Measurements from ENCODE around the gene OPA1.

The OPA1 gene

DNA sequence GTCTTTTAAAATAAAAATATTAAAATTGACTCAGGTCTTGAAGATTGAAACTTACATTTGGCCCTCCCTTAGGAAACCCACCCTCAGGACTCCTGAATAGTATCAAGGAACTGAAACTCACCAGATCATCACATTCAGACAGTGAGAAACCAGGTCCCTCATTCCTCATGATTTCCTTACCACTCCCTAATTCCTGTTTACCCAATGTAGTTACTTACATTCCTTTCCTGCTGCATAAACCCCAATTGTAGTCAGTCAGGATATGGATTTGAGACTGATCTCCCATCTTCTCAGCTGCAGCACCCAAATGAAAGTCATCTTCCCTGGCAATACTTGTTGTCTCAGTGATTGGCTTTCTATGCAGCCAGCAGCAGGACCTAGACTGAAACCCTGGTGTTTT, 46.9 kb upstream of the OPA1 start:
- H3K4me1 ChIP-seq (ENCODE audit: control insufficient read depth, low read length): no peaks in the 10 kb centered on the region
- no peaks in the 10 kb centered on the region for H3K79me2 ChIP-seq (ENCODE audit: control insufficient read depth, low read length)
- H3K4me2 ChIP-seq (ENCODE audit: low read length): no peak overlapping the region
- no peaks in the 10 kb centered on the region for H3K9me3 ChIP-seq (ENCODE audit: control insufficient read depth, insufficient read depth, low read length)
- TF ChIP-seq, protein P1, sequence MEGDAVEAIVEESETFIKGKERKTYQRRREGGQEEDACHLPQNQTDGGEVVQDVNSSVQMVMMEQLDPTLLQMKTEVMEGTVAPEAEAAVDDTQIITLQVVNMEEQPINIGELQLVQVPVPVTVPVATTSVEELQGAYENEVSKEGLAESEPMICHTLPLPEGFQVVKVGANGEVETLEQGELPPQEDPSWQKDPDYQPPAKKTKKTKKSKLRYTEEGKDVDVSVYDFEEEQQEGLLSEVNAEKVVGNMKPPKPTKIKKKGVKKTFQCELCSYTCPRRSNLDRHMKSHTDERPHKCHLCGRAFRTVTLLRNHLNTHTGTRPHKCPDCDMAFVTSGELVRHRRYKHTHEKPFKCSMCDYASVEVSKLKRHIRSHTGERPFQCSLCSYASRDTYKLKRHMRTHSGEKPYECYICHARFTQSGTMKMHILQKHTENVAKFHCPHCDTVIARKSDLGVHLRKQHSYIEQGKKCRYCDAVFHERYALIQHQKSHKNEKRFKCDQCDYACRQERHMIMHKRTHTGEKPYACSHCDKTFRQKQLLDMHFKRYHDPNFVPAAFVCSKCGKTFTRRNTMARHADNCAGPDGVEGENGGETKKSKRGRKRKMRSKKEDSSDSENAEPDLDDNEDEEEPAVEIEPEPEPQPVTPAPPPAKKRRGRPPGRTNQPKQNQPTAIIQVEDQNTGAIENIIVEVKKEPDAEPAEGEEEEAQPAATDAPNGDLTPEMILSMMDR (IDR thresholded peaks at IDR 0.05; ENCODE audit: low read depth, low read length, poor library complexity, severe bottlenecking): no peak
- no peak for TF ChIP-seq EZH2phosphoT487 (IDR thresholded peaks at IDR 0.05; ENCODE audit: borderline replicate concordance, low read length)
- H3K36me3 ChIP-seq (ENCODE audit: control insufficient read depth, low read length): no peaks in the 10 kb centered on the region
- H3F3A ChIP-seq (ENCODE audit: control insufficient read depth, insufficient read depth): no peaks in the 10 kb centered on the region
- no peaks in the 10 kb centered on the region for H3K9me2 ChIP-seq (replicated peaks; ENCODE audit: control insufficient read depth, low read length)
- no peaks in the 10 kb centered on the region for H4K20me1 ChIP-seq (ENCODE audit: control insufficient read depth, insufficient read depth, low read depth, low read length)
- no peak overlapping the region for H3K27ac ChIP-seq (ENCODE audit: low read depth, low read length)
- H3K27me3 ChIP-seq (ENCODE audit: control insufficient read depth, low read length): no peaks in the 10 kb centered on the region
- H3K4me3 ChIP-seq (ENCODE audit: low read length): no peak overlapping the region

DNA sequence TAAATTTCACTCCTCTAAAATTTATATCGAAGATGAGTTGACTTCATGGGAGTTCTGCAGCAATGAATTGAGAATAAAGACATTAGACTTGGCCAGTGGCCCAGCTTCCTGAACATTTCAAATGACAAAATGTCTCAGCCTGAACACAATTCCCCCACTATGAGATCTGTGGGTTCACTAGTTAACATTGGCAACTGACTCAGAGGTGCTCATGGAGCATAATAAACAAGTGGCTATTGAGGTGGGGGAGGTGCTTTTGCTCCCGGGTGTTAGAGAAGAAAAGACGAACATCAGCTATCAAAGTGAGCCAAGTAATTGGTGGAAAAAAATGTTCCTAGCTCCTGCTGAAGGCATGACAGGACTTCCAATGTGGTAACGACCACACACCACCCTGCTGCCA, 44.6 kb upstream of the OPA1 start:
- Histone ChIP-seq H3K4me1 (ENCODE audit: control insufficient read depth, low read length) (no peaks in the 10 kb centered on the region), H3K4me2 (ENCODE audit: low read length) (no peak overlapping the region), H3K36me3 (ENCODE audit: control insufficient read depth, low read length) (no peaks in the 10 kb centered on the region), H3K79me2 (ENCODE audit: control insufficient read depth, low read length) (no peaks in the 10 kb centered on the region), H3K9me3 (ENCODE audit: control insufficient read depth, insufficient read depth, low read length) (no peaks in the 10 kb centered on the region), H3F3A (ENCODE audit: control insufficient read depth, insufficient read depth) (no peaks in the 10 kb centered on the region), H3K27me3 (ENCODE audit: control insufficient read depth, low read length) (no peaks in the 10 kb centered on the region), H3K27ac (ENCODE audit: low read depth, low read length) (no peak overlapping the region), H3K9me2 (replicated peaks; ENCODE audit: control insufficient read depth, low read length) (no peaks in the 10 kb centered on the region), H3K4me3 (ENCODE audit: low read length) (no peak overlapping the region), H4K20me1 (ENCODE audit: control insufficient read depth, insufficient read depth, low read depth, low read length) (no peaks in the 10 kb centered on the region)
- TF ChIP-seq, protein P1 (IDR thresholded peaks at IDR 0.05; ENCODE audit: low read depth, low read length, poor library complexity, severe bottlenecking): no peak
- no peak for TF ChIP-seq EZH2phosphoT487 (IDR thresholded peaks at IDR 0.05; ENCODE audit: borderline replicate concordance, low read length)

DNA sequence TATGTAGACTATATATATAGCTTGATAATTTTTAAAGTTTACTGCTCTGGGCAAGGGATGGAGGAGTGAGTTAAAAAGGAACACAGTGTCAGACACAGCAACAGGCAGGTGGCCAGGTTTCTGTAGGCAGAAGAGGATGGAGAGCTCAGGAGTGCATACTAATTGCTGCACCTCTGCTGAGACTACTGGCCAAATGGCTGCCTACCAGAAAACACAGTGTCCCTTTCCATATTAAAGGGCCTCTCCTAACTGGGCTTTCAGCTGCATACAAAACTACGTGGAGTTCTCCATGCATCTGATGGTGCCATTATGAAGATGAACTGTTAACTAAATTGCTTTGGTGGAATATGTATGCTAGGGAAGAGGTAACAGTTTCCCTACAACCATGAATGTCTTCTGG, 40.1 kb upstream of the OPA1 start:
- H3K36me3 ChIP-seq (ENCODE audit: control insufficient read depth, low read length): no peaks in the 10 kb centered on the region
- no peaks in the 10 kb centered on the region for H3K79me2 ChIP-seq (ENCODE audit: control insufficient read depth, low read length)
- no peaks in the 10 kb centered on the region for H3K27me3 ChIP-seq (ENCODE audit: control insufficient read depth, low read length)
- H3K9me3 ChIP-seq (ENCODE audit: control insufficient read depth, insufficient read depth, low read length): no peaks in the 10 kb centered on the region
- TF ChIP-seq, protein P1 (IDR thresholded peaks at IDR 0.05; ENCODE audit: low read depth, low read length, poor library complexity, severe bottlenecking): no peak
- no peak for TF ChIP-seq EZH2phosphoT487 (IDR thresholded peaks at IDR 0.05; ENCODE audit: borderline replicate concordance, low read length)
- no peak overlapping the region for H3K4me2 ChIP-seq (ENCODE audit: low read length)
- H4K20me1 ChIP-seq (ENCODE audit: control insufficient read depth, insufficient read depth, low read depth, low read length): no peaks in the 10 kb centered on the region
- no peak overlapping the region for H3K27ac ChIP-seq (ENCODE audit: low read depth, low read length)
- no peaks in the 10 kb centered on the region for H3K9me2 ChIP-seq (replicated peaks; ENCODE audit: control insufficient read depth, low read length)
- H3K4me1 ChIP-seq (ENCODE audit: control insufficient read depth, low read length): peaks cover 6% of the 10 kb centered on the region; the same call in 1 of the 2 replicates
- H3K4me3 ChIP-seq (ENCODE audit: low read length): no peak overlapping the region
- no peaks in the 10 kb centered on the region for H3F3A ChIP-seq (ENCODE audit: control insufficient read depth, insufficient read depth)

DNA sequence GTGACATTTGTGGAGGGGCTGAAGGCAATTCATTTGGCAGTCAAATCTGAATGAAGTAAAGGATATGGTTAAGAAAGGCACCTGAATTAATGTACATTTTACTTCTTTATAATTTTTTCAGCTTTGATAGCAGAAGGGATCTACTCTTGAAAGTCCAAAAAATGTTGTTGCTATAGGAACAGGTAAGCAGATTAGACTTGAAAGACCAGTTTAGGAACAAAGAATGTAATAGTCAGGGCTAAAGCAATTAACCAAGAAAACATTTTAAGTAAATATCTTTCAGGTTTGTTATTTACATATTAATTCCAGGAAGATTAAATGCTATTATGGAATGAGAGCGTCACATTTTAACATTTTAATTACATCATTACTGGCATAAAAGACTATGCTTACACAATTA, 39.4 kb upstream of the OPA1 start:
- Histone ChIP-seq H3K4me3 (ENCODE audit: low read length) (no peak overlapping the region), H4K20me1 (ENCODE audit: control insufficient read depth, insufficient read depth, low read depth, low read length) (no peaks in the 10 kb centered on the region), H3K9me2 (replicated peaks; ENCODE audit: control insufficient read depth, low read length) (no peaks in the 10 kb centered on the region), H3K27ac (ENCODE audit: low read depth, low read length) (no peak overlapping the region), H3K27me3 (ENCODE audit: control insufficient read depth, low read length) (no peaks in the 10 kb centered on the region), H3F3A (ENCODE audit: control insufficient read depth, insufficient read depth) (no peaks in the 10 kb centered on the region), H3K4me1 (ENCODE audit: control insufficient read depth, low read length) (peaks cover 6% of the 10 kb centered on the region; the same call in 1 of the 2 replicates), H3K4me2 (ENCODE audit: low read length) (no peak overlapping the region), H3K9me3 (ENCODE audit: control insufficient read depth, insufficient read depth, low read length) (no peaks in the 10 kb centered on the region), H3K79me2 (ENCODE audit: control insufficient read depth, low read length) (no peaks in the 10 kb centered on the region), H3K36me3 (ENCODE audit: control insufficient read depth, low read length) (no peaks in the 10 kb centered on the region)
- TF ChIP-seq EZH2phosphoT487 (IDR thresholded peaks at IDR 0.05; ENCODE audit: borderline replicate concordance, low read length): no peak
- TF ChIP-seq, protein P1 (IDR thresholded peaks at IDR 0.05; ENCODE audit: low read depth, low read length, poor library complexity, severe bottlenecking): no peak

All from DOHH2 (cell line).